Sigmoid colon (tissue), 7 donors: ENCODE data around the gene GNAI2. TPM values are rescaled to one million over a fixed set of nuclear protein-coding genes. Genes with fewer than 3 reads are reported as not detected.

Source experiments
- DNase-seq: peaks from one replicate; pipeline ENCODE4 v3.0.0-alpha.2; 2019
- H3K27ac ChIP-seq, 4 donors: fragments of 200-600 bp; sonication (generic); one replicate each; pipeline ENCODE4 v1.5.1; 2016 to 2019; ENCODE audit warnings: mild to moderate bottlenecking in 1 of 4
- H3K27me3 ChIP-seq, 3 donors: fragments of 200-600 bp; sonication (generic); one replicate each; pipeline ENCODE4 v1.5.1; 2019; ENCODE audit warnings: mild to moderate bottlenecking in 1 of 3
- H3K36me3 ChIP-seq, 4 donors: fragments of 200-600 bp; sonication (generic); one replicate each; pipeline ENCODE4 v1.5.1; 2016 to 2019
- H3K4me1 ChIP-seq, 4 donors: fragments of 200-600 bp; sonication (generic); one replicate each; pipeline ENCODE4 v1.5.1; 2017 to 2019
- H3K4me3 ChIP-seq, 4 donors: fragments of 200-600 bp; sonication (generic); one replicate each; pipeline ENCODE4 v1.5.1; 2017 to 2019; ENCODE audit warnings: mild to moderate bottlenecking in 2 of 4, moderate library complexity in 1 of 4
- H3K9me3 ChIP-seq, 4 donors: fragments of 200-600 bp in 3 of 4; sonication (generic) in 3 of 4; one replicate each; pipeline versions ENCODE4 v1.5.1 to v1.6.1; 2013 to 2019
- EP300 ChIP-seq, 4 donors: sonication (generic); formaldehyde crosslinking; IDR thresholded peaks; one replicate each; pipeline ENCODE4 v1.6.1; 2017; ENCODE audit warnings: antibody characterized with exemption in 4 of 4
- POLR2A ChIP-seq, 2 donors: fragments of 450-650 bp; IDR thresholded peaks; one replicate each; pipeline ENCODE4 v1.6.1; 2016; ENCODE audit warnings: antibody characterized with exemption in 2 of 2, mild to moderate bottlenecking in 2 of 2, moderate library complexity in 2 of 2
- POLR2AphosphoS5 ChIP-seq, 4 donors: sonication (generic); formaldehyde crosslinking; IDR thresholded peaks; one replicate each; pipeline ENCODE4 v1.6.1; 2017; ENCODE audit warnings: antibody characterized with exemption in 4 of 4
- WGBS, 2 donors: extraction: QIAGEN DNeasy Blood & Tissue Kit; methylation state at CpG; one replicate each; pipeline ENCODE4 v1.1.7; 2013; 5-methylcytosine and 5-hydroxymethylcytosine counted together
- intact Hi-C: fragments of 100-400 bp; cut with DNase I; formaldehyde crosslinking; loops from one replicate; pipeline ENCODE4 v1.15.1; 2023
- polyA plus RNA-seq, 3 donors: library from polyadenylated mRNA; stranded (reverse); fragments of 200-250 nt; gene quantifications; one replicate each; pipeline ENCODE4 v1.2.3, GENCODE V29; 2013
- total RNA-seq, 4 donors: library from RNA; depleted of rRNA; stranded (reverse); fragments of >200 nt; gene quantifications; one replicate each; pipeline ENCODE4 v1.1.0, GENCODE V29; 2016
- TF ChIP-seq, protein P1 (sequence below), 4 experiments: fragments of 450-650 bp in 3 of 4; fragments of 200-600 bp in 1 of 4; IDR thresholded peaks; one replicate each; pipeline ENCODE4 v1.5.1; 2016 to 2019; ENCODE audit warnings: antibody characterized with exemption in 4 of 4, mild to moderate bottlenecking in 3 of 4, moderate library complexity in 2 of 4
- donor health status: healthy with polysubstance abuse.
- donor health status: Bipolar disorder and iron deficiency.
- donor health status: healthy.

The GNAI2 gene
- total and polyA plus RNA-seq, 7 donors, result 43.9 to 171 (median 149) TPM

GRCh38 chr3:50193746-50194127, 42.3 kb upstream of the GNAI2 start:
- Histone ChIP-seq H3K36me3 (no peaks in the 10 kb centered on the region), H3K9me3 (no peaks in the 10 kb centered on the region), H3K27ac (no peak overlapping the region), H3K4me3 (no peak overlapping the region), H3K4me1 (peaks cover 0 to 28% (median 25%) of the 10 kb centered on the region in 4 donors), H3K27me3 (peaks cover 22 to 58% (median 33%) of the 10 kb centered on the region in 3 donors)
- intact Hi-C loops, result loop anchor here (1.0 to 5.0 kb wide), 4 partner anchors 33 to 129 kb away; partner anchors contain the start of gene HYAL2
- DNase-seq, result no peak
- TF ChIP-seq POLR2AphosphoS5 (IDR thresholded peaks at IDR 0.05) (no peak), POLR2A (IDR thresholded peaks at IDR 0.05) (no peak), EP300 (IDR thresholded peaks at IDR 0.05) (no peak)
- TF ChIP-seq, protein P1, sequence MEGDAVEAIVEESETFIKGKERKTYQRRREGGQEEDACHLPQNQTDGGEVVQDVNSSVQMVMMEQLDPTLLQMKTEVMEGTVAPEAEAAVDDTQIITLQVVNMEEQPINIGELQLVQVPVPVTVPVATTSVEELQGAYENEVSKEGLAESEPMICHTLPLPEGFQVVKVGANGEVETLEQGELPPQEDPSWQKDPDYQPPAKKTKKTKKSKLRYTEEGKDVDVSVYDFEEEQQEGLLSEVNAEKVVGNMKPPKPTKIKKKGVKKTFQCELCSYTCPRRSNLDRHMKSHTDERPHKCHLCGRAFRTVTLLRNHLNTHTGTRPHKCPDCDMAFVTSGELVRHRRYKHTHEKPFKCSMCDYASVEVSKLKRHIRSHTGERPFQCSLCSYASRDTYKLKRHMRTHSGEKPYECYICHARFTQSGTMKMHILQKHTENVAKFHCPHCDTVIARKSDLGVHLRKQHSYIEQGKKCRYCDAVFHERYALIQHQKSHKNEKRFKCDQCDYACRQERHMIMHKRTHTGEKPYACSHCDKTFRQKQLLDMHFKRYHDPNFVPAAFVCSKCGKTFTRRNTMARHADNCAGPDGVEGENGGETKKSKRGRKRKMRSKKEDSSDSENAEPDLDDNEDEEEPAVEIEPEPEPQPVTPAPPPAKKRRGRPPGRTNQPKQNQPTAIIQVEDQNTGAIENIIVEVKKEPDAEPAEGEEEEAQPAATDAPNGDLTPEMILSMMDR (IDR thresholded peaks at IDR 0.05), result no peak
- 38 to 53% methylated on average over 34 of the region's 34 CpGs for WGBS, 2 donors

- Histone ChIP-seq H3K4me1 (peaks cover 0 to 24% (median 24%) of the 10 kb centered on the region in 4 donors), H3K27ac (no peak overlapping the region), H3K36me3 (no peaks in the 10 kb centered on the region), H3K27me3 (peaks cover 22 to 62% (median 33%) of the 10 kb centered on the region in 3 donors), H3K4me3 (peak overlapping the region in 1 of 4 donors; percentile 13), H3K9me3 (no peaks in the 10 kb centered on the region)
- TF ChIP-seq POLR2A (IDR thresholded peaks at IDR 0.05), result no peak
- TF ChIP-seq, protein P1 (IDR thresholded peaks at IDR 0.05), result peak; percentile 65 to 87 (median 80)
- TF ChIP-seq POLR2AphosphoS5 (IDR thresholded peaks at IDR 0.05), result no peak
- DNase-seq, result peak; percentile 81
- 12 to 18% methylated on average over 70 of the region's 70 CpGs for WGBS, 2 donors
- intact Hi-C loops, result loop anchor here (1.0 to 5.0 kb wide), 2 partner anchors 32 to 128 kb away; partner anchors contain the start of gene HYAL2
Observed at GRCh38 chr3:50194128-50194902, 41.7 kb upstream of the GNAI2 start.

DNA sequence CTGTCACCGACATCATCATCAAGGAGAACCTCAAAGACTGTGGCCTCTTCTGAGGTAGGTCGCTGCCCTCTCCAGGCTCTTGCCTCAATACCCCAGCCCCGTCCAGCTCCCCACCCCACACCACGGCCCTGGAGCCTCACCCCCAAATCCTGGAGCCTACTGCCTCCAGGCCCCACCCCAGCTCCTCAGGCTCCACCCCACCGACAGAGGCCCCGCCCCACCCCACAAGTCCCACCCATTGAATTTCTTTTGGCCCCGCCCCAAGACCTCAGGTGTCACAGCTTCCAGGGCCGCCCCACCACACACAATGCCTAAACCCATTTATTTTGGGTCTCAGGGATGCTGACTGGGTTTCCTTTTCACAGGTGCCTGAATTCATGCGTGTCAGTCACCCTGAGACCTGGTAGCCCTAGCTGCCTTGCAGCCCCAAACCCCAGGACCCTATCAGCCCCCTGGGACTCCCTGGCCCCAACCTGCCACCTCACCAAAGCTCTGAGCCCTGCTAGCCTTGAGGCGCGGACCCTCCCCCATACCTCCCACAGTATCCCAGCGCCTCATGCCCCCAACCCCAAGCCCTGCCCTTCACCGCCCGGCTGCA, 41.0 kb upstream of the GNAI2 start:
- intact Hi-C loops, result loop anchor here (1.0 to 5.0 kb wide), 2 partner anchors 31 to 127 kb away; partner anchors contain the start of gene HYAL2
- no peaks in the 10 kb centered on the region for H3K9me3 ChIP-seq
- peaks cover 22 to 67% (median 38%) of the 10 kb centered on the region in 3 donors for H3K27me3 ChIP-seq

DNA sequence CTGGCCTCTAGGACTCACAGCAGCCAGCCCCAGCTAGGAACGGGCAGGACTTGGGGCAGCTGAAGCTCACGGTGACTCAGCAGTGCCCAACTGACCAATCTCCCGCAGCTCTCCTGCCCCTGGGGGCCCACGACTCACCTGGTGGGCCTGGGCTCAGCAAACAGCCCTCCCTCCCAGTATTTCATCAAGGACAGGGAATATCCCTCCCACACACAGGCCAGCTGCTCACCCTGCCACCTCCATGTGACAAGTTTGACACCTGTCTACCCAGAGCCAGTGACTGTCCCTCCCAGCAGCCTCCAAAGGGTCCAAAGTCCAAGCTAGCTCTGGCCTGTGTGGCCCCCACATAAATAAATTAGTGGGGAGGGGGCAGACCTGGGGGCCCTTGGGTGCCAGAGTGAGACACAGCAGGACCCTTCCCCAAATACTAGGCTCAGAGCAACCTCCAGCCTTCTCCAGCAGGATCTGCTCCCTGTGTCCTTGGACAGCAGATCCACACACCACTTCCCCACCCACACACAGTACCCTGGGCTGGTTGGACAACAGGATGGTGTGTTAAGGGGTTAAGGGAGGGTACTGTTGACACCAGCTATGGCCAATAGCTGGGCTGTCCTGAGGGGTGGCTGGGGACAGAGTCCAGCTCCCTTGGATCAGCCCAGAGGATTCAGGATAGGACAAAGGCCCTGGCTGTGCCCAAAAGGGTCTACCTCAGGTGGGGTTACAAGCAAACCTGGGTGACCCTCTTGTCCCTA, 40.3 kb upstream of the GNAI2 start:
- no peaks in the 10 kb centered on the region for H3K36me3 ChIP-seq
- intact Hi-C loops, result no loop called here
- WGBS, 2 donors, result 41 to 67% methylated on average over 4 of the region's 4 CpGs
- no peak for DNase-seq
- no peak for TF ChIP-seq POLR2AphosphoS5 (IDR thresholded peaks at IDR 0.05)
- TF ChIP-seq, protein P1 (IDR thresholded peaks at IDR 0.05), result no peak
- TF ChIP-seq EP300 (IDR thresholded peaks at IDR 0.05), result no peak
- TF ChIP-seq POLR2A (IDR thresholded peaks at IDR 0.05), result no peak
- no peak overlapping the region for H3K27ac ChIP-seq
- peaks cover 22 to 68% (median 40%) of the 10 kb centered on the region in 3 donors for H3K27me3 ChIP-seq
- H3K4me1 ChIP-seq, result peaks cover 0 to 24% (median 24%) of the 10 kb centered on the region in 4 donors
- H3K4me3 ChIP-seq, result no peak overlapping the region
- no peaks in the 10 kb centered on the region for H3K9me3 ChIP-seq

More for the DNA sequence above, 41.0 kb upstream of the GNAI2 start:
- no peaks in the 10 kb centered on the region for H3K36me3 ChIP-seq
- peak overlapping the region in 1 of 4 donors; percentile 13 for H3K4me3 ChIP-seq
- DNase-seq, result no peak
- WGBS, 2 donors, result 64% methylated on average over 14 of the region's 14 CpGs
- H3K4me1 ChIP-seq, result peaks cover 0 to 24% (median 24%) of the 10 kb centered on the region in 4 donors
- TF ChIP-seq POLR2AphosphoS5 (IDR thresholded peaks at IDR 0.05), result no peak
- TF ChIP-seq POLR2A (IDR thresholded peaks at IDR 0.05), result no peak
- TF ChIP-seq, protein P1 (IDR thresholded peaks at IDR 0.05), result no peak
- no peak for TF ChIP-seq EP300 (IDR thresholded peaks at IDR 0.05)
- H3K27ac ChIP-seq, result no peak overlapping the region
